ENCODE measurements around the gene RILP.
"Not testable (repeated sequence)": the region's sequence is repeated elsewhere in the genome, so short reads cannot be mapped to it uniquely, and the experiment has no call there.

RILP gene

GRCh38 chr17:1649844-1650501 lies at the start of gene RILP:
TSS of gene RILP (minus strand) at chr17:1649866. CDS start at chr17:1649804, 62 bp downstream.
- peak; percentile 27 for DNase-seq

GRCh38 chr17:1697681-1698080 lies 48.0 kb upstream of the RILP start:
- DNase-seq = no peak

- DNase-seq = no peak
These were observed 45.7 kb upstream of the RILP start for GRCh38 chr17:1695365-1695764.

- no peak for DNase-seq
These were observed 43.7 kb upstream of the RILP start for GRCh38 chr17:1693339-1693738.

GRCh38 chr17:1690544-1691221 lies 41.0 kb upstream of the RILP start:
- no peak for DNase-seq

GRCh38 chr17:1688405-1688804 lies 38.7 kb upstream of the RILP start:
- DNase-seq = not testable (repeated sequence)

- DNase-seq = no peak
These were observed 36.4 kb upstream of the RILP start for GRCh38 chr17:1686086-1686485.

GRCh38 chr17:1684378-1685189 lies 34.9 kb upstream of the RILP start, which contains the start of gene PRPF8:
TSS of gene PRPF8 (minus strand) at chr17:1684867. CDS start at chr17:1684571, 296 bp downstream.
- peak; percentile 95 for DNase-seq

GRCh38 chr17:1683459-1683858 lies 33.8 kb upstream of the RILP start:
- DNase-seq = no peak

GRCh38 chr17:1676401-1676800 lies 26.7 kb upstream of the RILP start:
- no peak for DNase-seq

GRCh38 chr17:1673041-1673785 lies 23.5 kb upstream of the RILP start:
- no peak for DNase-seq

GRCh38 chr17:1663934-1664333 lies 14.3 kb upstream of the RILP start:
- DNase-seq = not testable (repeated sequence)

GRCh38 chr17:1661045-1661444 lies 11.4 kb upstream of the RILP start:
- no peak for DNase-seq

GRCh38 chr17:1658100-1658499 lies 8.4 kb upstream of the RILP start:
- no peak for DNase-seq

- DNase-seq = no peak
These were observed 4.1 kb upstream of the RILP start for GRCh38 chr17:1653735-1654134.

- not testable (repeated sequence) for DNase-seq
These were observed 3.1 kb upstream of the RILP start for GRCh38 chr17:1652794-1653193.

GRCh38 chr17:1651559-1651844 lies 1.8 kb upstream of the RILP start:
- no peak for DNase-seq

GRCh38 chr17:1650731-1651558 lies 1.3 kb upstream of the RILP start:
- no peak for DNase-seq

GRCh38 chr17:1648963-1649843 lies 463 bp downstream of the RILP start:
- peak; percentile 89 for DNase-seq

- DNase-seq = no peak
These were observed 1.3 kb downstream of the RILP start for GRCh38 chr17:1648173-1648962.

All from NCI-H69 (cell line).